Nephron (organoid): ENCODE data around the gene TPPP2.

ENCODE experiments used
- H3K27ac Mint-ChIP-seq, 3 experiments: 2 replicates each; pipeline ENCODE4 v1.8.0; 2020; ENCODE audit warnings: mixed read lengths in 3 of 3, mild to moderate bottlenecking in 2 of 3, moderate library complexity in 1 of 3
- H3K27me3 Mint-ChIP-seq: 2 replicates; pipeline ENCODE4 v1.8.0; 2021; ENCODE audit warnings: low read depth, mild to moderate bottlenecking, moderate library complexity, mixed read lengths
- H3K36me3 Mint-ChIP-seq: 2 replicates; pipeline ENCODE4 v1.8.0; 2020; ENCODE audit warnings: low read depth, mixed read lengths
- H3K4me1 Mint-ChIP-seq: 2 replicates; pipeline ENCODE4 v1.8.0; 2020; ENCODE audit warnings: mixed read lengths
- H3K4me3 Mint-ChIP-seq, 3 experiments: 2 replicates each; pipeline ENCODE4 v1.8.0; 2020; ENCODE audit warnings: mild to moderate bottlenecking in 3 of 3, mixed read lengths in 3 of 3, moderate library complexity in 2 of 3
- H3K9me3 Mint-ChIP-seq: 2 replicates; pipeline ENCODE4 v1.8.0; 2020; ENCODE audit warnings: mixed read lengths
- CTCF ChIP-seq, 3 experiments: fragments of 200-600 bp; sonication (generic); IDR thresholded peaks; one replicate each; pipeline ENCODE4 v1.5.0; 2021; ENCODE audit warnings: antibody characterized with exemption in 3 of 3; ENCODE audit not compliant: unreplicated experiment in 3 of 3

The TPPP2 gene

GRCh38 chr14:21023817-21024584 is 6.0 kb upstream of the TPPP2 start:
- H3K4me1 Mint-ChIP-seq, result peaks cover 38% of the 10 kb centered on the region
- H3K36me3 Mint-ChIP-seq, result peaks cover 26% of the 10 kb centered on the region
- H3K27ac Mint-ChIP-seq, result peak overlapping the region; percentile 27 to 87 (median 56)
- TF ChIP-seq CTCF (IDR thresholded peaks at IDR 0.05; ENCODE audit: unreplicated experiment in 3 of 3), result no peak
- no peaks in the 10 kb centered on the region for H3K9me3 Mint-ChIP-seq
- peak overlapping the region; percentile 80 to 94 (median 93) for H3K4me3 Mint-ChIP-seq
- H3K27me3 Mint-ChIP-seq, result peaks cover 2% of the 10 kb centered on the region

- peaks cover 19% of the 10 kb centered on the region for H3K36me3 Mint-ChIP-seq
- no peaks in the 10 kb centered on the region for H3K27me3 Mint-ChIP-seq
These were observed 5.2 kb upstream of the TPPP2 start, which contains the start of gene NDRG2 for GRCh38 chr14:21024585-21025370. Gene NDRG2, minus strand, starts transcription at chr14:21025061. Its CDS starts 1,746 bp downstream, at chr14:21023315.

GRCh38 chr14:21025371-21026273 is 4.4 kb upstream of the TPPP2 start:
- no peak for TF ChIP-seq CTCF (IDR thresholded peaks at IDR 0.05; ENCODE audit: unreplicated experiment in 3 of 3)
- Mint-ChIP-seq H3K27me3 (no peaks in the 10 kb centered on the region), H3K9me3 (no peaks in the 10 kb centered on the region), H3K4me1 (peaks cover 38% of the 10 kb centered on the region), H3K4me3 (peak overlapping the region; percentile 93 to 95 (median 94)), H3K27ac (peak overlapping the region; percentile 81 to 89 (median 88)), H3K36me3 (peaks cover 15% of the 10 kb centered on the region)

More at GRCh38 chr14:21024585-21025370, 5.2 kb upstream of the TPPP2 start, which contains the start of gene NDRG2:
- no peaks in the 10 kb centered on the region for H3K9me3 Mint-ChIP-seq
- TF ChIP-seq CTCF (IDR thresholded peaks at IDR 0.05; ENCODE audit: unreplicated experiment in 3 of 3), result no peak
- H3K27ac Mint-ChIP-seq, result peak within 1 kb of the TSS; percentile 81 to 89 (median 88)
- peak within 1 kb of the TSS; percentile 93 to 95 (median 94) for H3K4me3 Mint-ChIP-seq
- H3K4me1 Mint-ChIP-seq, result peaks cover 38% of the 10 kb centered on the region

- Mint-ChIP-seq H3K9me3 (no peaks in the 10 kb centered on the region), H3K36me3 (peaks cover 7% of the 10 kb centered on the region), H3K4me1 (peaks cover 39% of the 10 kb centered on the region), H3K27ac (peak overlapping the region; percentile 81 to 89 (median 88)), H3K27me3 (peaks cover under 1% of the 10 kb centered on the region), H3K4me3 (peak overlapping the region; percentile 93 to 95 (median 94))
- no peak for TF ChIP-seq CTCF (IDR thresholded peaks at IDR 0.05; ENCODE audit: unreplicated experiment in 3 of 3)
These were observed 3.6 kb upstream of the TPPP2 start for GRCh38 chr14:21026274-21026987.

GRCh38 chr14:21026988-21027315 is 3.1 kb upstream of the TPPP2 start:
- peaks cover 44% of the 10 kb centered on the region for H3K4me1 Mint-ChIP-seq
- H3K9me3 Mint-ChIP-seq, result no peaks in the 10 kb centered on the region
- H3K27ac Mint-ChIP-seq, result peak overlapping the region; percentile 70 to 88 (median 81)
- peaks cover 2% of the 10 kb centered on the region for H3K36me3 Mint-ChIP-seq
- peaks cover 6% of the 10 kb centered on the region for H3K27me3 Mint-ChIP-seq
- TF ChIP-seq CTCF (IDR thresholded peaks at IDR 0.05; ENCODE audit: unreplicated experiment in 3 of 3), result no peak
- H3K4me3 Mint-ChIP-seq, result peak overlapping the region; percentile 76 to 77 (median 77)
